ENCODE results near the gene MGMT. TPM values are rescaled to one million over a fixed set of nuclear protein-coding genes. Genes with fewer than 3 reads are reported as not detected.

Gene MGMT
- total RNA-seq, 2 donors from 2014 or later: 28.6 to 33.7 TPM

DNA sequence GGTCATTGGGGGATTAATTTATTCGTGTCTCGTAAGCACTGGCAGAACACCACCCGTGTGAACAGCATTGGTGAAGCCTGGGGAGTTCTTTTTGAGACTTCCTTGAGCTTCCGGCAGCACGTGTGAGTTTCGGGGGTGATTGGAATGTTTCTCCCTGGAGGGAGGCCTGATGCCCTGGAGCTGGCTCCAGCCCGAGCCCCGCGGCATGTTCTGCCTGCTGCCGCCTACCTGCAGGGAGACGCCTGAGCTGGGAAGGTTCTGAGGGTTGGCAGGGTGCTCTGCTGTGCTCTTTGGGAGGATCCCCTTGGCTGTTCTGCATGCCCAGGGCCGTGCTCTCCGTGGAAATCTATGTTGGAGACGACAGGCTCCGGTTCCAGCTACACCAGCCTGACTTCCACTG, 159.3 kb downstream of the MGMT start:
- TF ChIP-seq, protein P1, sequence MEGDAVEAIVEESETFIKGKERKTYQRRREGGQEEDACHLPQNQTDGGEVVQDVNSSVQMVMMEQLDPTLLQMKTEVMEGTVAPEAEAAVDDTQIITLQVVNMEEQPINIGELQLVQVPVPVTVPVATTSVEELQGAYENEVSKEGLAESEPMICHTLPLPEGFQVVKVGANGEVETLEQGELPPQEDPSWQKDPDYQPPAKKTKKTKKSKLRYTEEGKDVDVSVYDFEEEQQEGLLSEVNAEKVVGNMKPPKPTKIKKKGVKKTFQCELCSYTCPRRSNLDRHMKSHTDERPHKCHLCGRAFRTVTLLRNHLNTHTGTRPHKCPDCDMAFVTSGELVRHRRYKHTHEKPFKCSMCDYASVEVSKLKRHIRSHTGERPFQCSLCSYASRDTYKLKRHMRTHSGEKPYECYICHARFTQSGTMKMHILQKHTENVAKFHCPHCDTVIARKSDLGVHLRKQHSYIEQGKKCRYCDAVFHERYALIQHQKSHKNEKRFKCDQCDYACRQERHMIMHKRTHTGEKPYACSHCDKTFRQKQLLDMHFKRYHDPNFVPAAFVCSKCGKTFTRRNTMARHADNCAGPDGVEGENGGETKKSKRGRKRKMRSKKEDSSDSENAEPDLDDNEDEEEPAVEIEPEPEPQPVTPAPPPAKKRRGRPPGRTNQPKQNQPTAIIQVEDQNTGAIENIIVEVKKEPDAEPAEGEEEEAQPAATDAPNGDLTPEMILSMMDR (conservative IDR thresholded peaks at IDR 0.05): no peak
- WGBS, 2 experiments (ENCODE audit: insufficient coverage in 1 of 2, insufficient read length in 1 of 2): 88% methylated on average over 13 to 15 of the region's 15 CpGs
- peak; percentile 61 for DNase-seq
- no peaks in the 10 kb centered on the region for H3K27me3 ChIP-seq (ENCODE audit: control insufficient read depth, insufficient read depth, low read length, poor library complexity, severe bottlenecking)
- Mint-ChIP-seq H3K4me3 (no peak overlapping the region), H3K27me3 (ENCODE audit: insufficient read depth) (no peaks in the 10 kb centered on the region), H3K4me1 (peaks cover 19% of the 10 kb centered on the region), H3K36me3 (ENCODE audit: low read depth) (no peaks in the 10 kb centered on the region), H3K27ac (no peak overlapping the region), H3K9me3 (no peaks in the 10 kb centered on the region)
- no peak overlapping the region for H3K9ac ChIP-seq (ENCODE audit: extremely low read depth, low read length, poor library complexity, severe bottlenecking)
- no peaks in the 10 kb centered on the region for H3K4me1 ChIP-seq (ENCODE audit: control insufficient read depth, insufficient read depth, low read length)
- no peak overlapping the region for H3K27ac ChIP-seq (ENCODE audit: low read depth, low read length)
- no peaks in the 10 kb centered on the region for H3K9me3 ChIP-seq (ENCODE audit: control insufficient read depth, low read length)
- no peaks in the 10 kb centered on the region for H3K36me3 ChIP-seq (ENCODE audit: control insufficient read depth, insufficient read depth, low read length)
- no peak overlapping the region for H3K4me3 ChIP-seq (ENCODE audit: low read length)

GRCh38 chr10:129626796-129627435, 159.9 kb downstream of the MGMT start:
- peaks cover 16% of the 10 kb centered on the region for H3K4me1 Mint-ChIP-seq
- H3K9me3 Mint-ChIP-seq: no peaks in the 10 kb centered on the region
- no peak overlapping the region for H3K27ac Mint-ChIP-seq
- TF ChIP-seq, protein P1 (conservative IDR thresholded peaks at IDR 0.05): no peak
- H3K36me3 Mint-ChIP-seq (ENCODE audit: low read depth): no peaks in the 10 kb centered on the region
- Histone ChIP-seq H3K27me3 (ENCODE audit: control insufficient read depth, insufficient read depth, low read length, poor library complexity, severe bottlenecking) (no peaks in the 10 kb centered on the region), H3K4me1 (ENCODE audit: control insufficient read depth, insufficient read depth, low read length) (no peaks in the 10 kb centered on the region), H3K9me3 (ENCODE audit: control insufficient read depth, low read length) (no peaks in the 10 kb centered on the region), H3K9ac (ENCODE audit: extremely low read depth, low read length, poor library complexity, severe bottlenecking) (no peak overlapping the region), H3K4me3 (ENCODE audit: low read length) (no peak overlapping the region), H3K36me3 (ENCODE audit: control insufficient read depth, insufficient read depth, low read length) (no peaks in the 10 kb centered on the region), H3K27ac (ENCODE audit: low read depth, low read length) (no peak overlapping the region)
- H3K27me3 Mint-ChIP-seq (ENCODE audit: insufficient read depth): no peaks in the 10 kb centered on the region
- H3K4me3 Mint-ChIP-seq: no peak overlapping the region
- 93 to 96% methylated on average over 12 of the region's 12 CpGs for WGBS, 2 experiments (ENCODE audit: insufficient coverage in 1 of 2, insufficient read length in 1 of 2)
- DNase-seq: no peak

GRCh38 chr10:129627442-129627841, 160.4 kb downstream of the MGMT start:
- Mint-ChIP-seq H3K4me1 (peaks cover 16% of the 10 kb centered on the region), H3K27me3 (ENCODE audit: insufficient read depth) (no peaks in the 10 kb centered on the region), H3K4me3 (no peak overlapping the region), H3K36me3 (ENCODE audit: low read depth) (no peaks in the 10 kb centered on the region), H3K27ac (no peak overlapping the region), H3K9me3 (peaks cover under 1% of the 10 kb centered on the region)
- DNase-seq: no peak
- WGBS, 2 experiments (ENCODE audit: insufficient coverage in 1 of 2, insufficient read length in 1 of 2): 93 to 95% methylated on average over 6 to 8 of the region's 8 CpGs
- Histone ChIP-seq H3K9ac (ENCODE audit: extremely low read depth, low read length, poor library complexity, severe bottlenecking) (no peak overlapping the region), H3K4me1 (ENCODE audit: control insufficient read depth, insufficient read depth, low read length) (no peaks in the 10 kb centered on the region), H3K9me3 (ENCODE audit: control insufficient read depth, low read length) (no peaks in the 10 kb centered on the region), H3K4me3 (ENCODE audit: low read length) (no peak overlapping the region), H3K36me3 (ENCODE audit: control insufficient read depth, insufficient read depth, low read length) (no peaks in the 10 kb centered on the region), H3K27ac (ENCODE audit: low read depth, low read length) (no peak overlapping the region), H3K27me3 (ENCODE audit: control insufficient read depth, insufficient read depth, low read length, poor library complexity, severe bottlenecking) (no peaks in the 10 kb centered on the region)
- TF ChIP-seq, protein P1 (conservative IDR thresholded peaks at IDR 0.05): no peak

Measured in endodermal cell (in vitro differentiated cells).